GM23338 (cell line): ENCODE data around the gene KAZN. TPM values are rescaled to one million over a fixed set of nuclear protein-coding genes. Genes with fewer than 3 reads are reported as not detected.

Experiments
- ATAC-seq: fragments of 200-7000 bp; cut with Tn5 transposase; 3 replicates; pipeline ENCODE4 v1.9.1; 2020
- DNase-seq: peaks from one replicate; pipeline ENCODE4 v3.0.0-alpha.2; 2015; ENCODE audit warnings: low spot score
- H2AFZ ChIP-seq: fragments of 200-600 bp; sonication (generic); 2 replicates; pipeline ENCODE4 v1.8.0; 2016; ENCODE audit warnings: antibody characterized with exemption, mild to moderate bottlenecking, moderate library complexity
- H3F3A ChIP-seq: fragments of 200-600 bp; sonication (generic); replicated peaks from 2 replicates; pipeline ENCODE4 v1.8.0; 2017; ENCODE audit warnings: antibody characterized with exemption, mixed run types, low read depth
- H3K27ac ChIP-seq: fragments of 200-600 bp; sonication (generic); 2 replicates; pipeline ENCODE4 v1.6.1; 2016; ENCODE audit warnings: low read depth
- H3K27me3 ChIP-seq: fragments of 200-600 bp; sonication (generic); 2 replicates; pipeline ENCODE4 v1.8.0; 2016; ENCODE audit warnings: mild to moderate bottlenecking, mixed run types, moderate library complexity; ENCODE audit not compliant: insufficient read depth
- H3K36me3 ChIP-seq: fragments of 200-600 bp; sonication (generic); 2 replicates; pipeline ENCODE4 v1.8.0; 2016; ENCODE audit warnings: mild to moderate bottlenecking; ENCODE audit not compliant: insufficient read depth
- H3K4me1 ChIP-seq: fragments of 200-600 bp; sonication (generic); 2 replicates; pipeline ENCODE4 v1.8.0; 2016; ENCODE audit warnings: mild to moderate bottlenecking, moderate library complexity; ENCODE audit not compliant: insufficient read depth
- H3K4me2 ChIP-seq: fragments of 200-600 bp; sonication (generic); 2 replicates; pipeline ENCODE4 v1.7.1; 2017; ENCODE audit warnings: mixed run types
- H3K4me3 ChIP-seq: fragments of 200-600 bp; sonication (generic); 2 replicates; pipeline ENCODE4 v1.6.1; 2016; ENCODE audit warnings: mixed run types
- H3K79me2 ChIP-seq: fragments of 200-600 bp; sonication (generic); replicated peaks from 2 replicates; pipeline ENCODE4 v1.8.0; 2017; ENCODE audit warnings: mild to moderate bottlenecking; ENCODE audit not compliant: insufficient read depth
- H3K9me2 ChIP-seq: fragments of 200-600 bp; sonication (generic); 2 replicates; pipeline ENCODE4 v1.8.0; 2017; ENCODE audit not compliant: insufficient read depth
- H4K20me1 ChIP-seq: fragments of 200-600 bp; sonication (generic); replicated peaks from 2 replicates; pipeline ENCODE4 v1.8.0; 2017; ENCODE audit warnings: mild to moderate bottlenecking; ENCODE audit not compliant: insufficient read depth
- H3K27ac Mint-ChIP-seq: 2 replicates; pipeline ENCODE4 v1.8.0; 2020; ENCODE audit warnings: inconsistent platforms, mild to moderate bottlenecking, moderate library complexity, mixed read lengths
- H3K27me3 Mint-ChIP-seq: 3 replicates; pipeline ENCODE4 v1.8.0; 2022; ENCODE audit warnings: low read depth, mild to moderate bottlenecking, moderate library complexity, mixed read lengths, inconsistent platforms; ENCODE audit not compliant: insufficient read depth, poor library complexity
- H3K36me3 Mint-ChIP-seq: 3 replicates; pipeline ENCODE4 v1.8.0; 2021; ENCODE audit warnings: low read depth, mild to moderate bottlenecking, inconsistent platforms, moderate library complexity, mixed read lengths
- H3K4me1 Mint-ChIP-seq: 3 replicates; pipeline ENCODE4 v1.8.0; 2020; ENCODE audit warnings: mild to moderate bottlenecking, inconsistent platforms, mixed read lengths
- H3K4me3 Mint-ChIP-seq: 3 replicates; pipeline ENCODE4 v1.8.0; 2021; ENCODE audit warnings: moderate library complexity, mild to moderate bottlenecking, inconsistent platforms, mixed read lengths
- H3K9me3 Mint-ChIP-seq: 3 replicates; pipeline ENCODE4 v1.8.0; 2020; ENCODE audit warnings: moderate library complexity, mild to moderate bottlenecking, inconsistent platforms, mixed read lengths
- JUNB ChIP-seq: IDR thresholded peaks from one replicate; pipeline ENCODE4 v1.6.1; 2016; ENCODE audit warnings: antibody characterized with exemption; ENCODE audit not compliant: unreplicated experiment
- NANOG ChIP-seq: IDR thresholded peaks from 2 replicates; pipeline ENCODE4 v1.6.1; 2016; ENCODE audit warnings: antibody characterized with exemption, borderline replicate concordance
- POLR2AphosphoS5 ChIP-seq: IDR thresholded peaks from 2 replicates; pipeline ENCODE4 v1.6.1; 2016; ENCODE audit warnings: antibody characterized with exemption, low read depth
- ZNF462 ChIP-seq: fragments of 250-450 bp; sonication (Bioruptor Pico); IDR thresholded peaks from 2 replicates; pipeline ENCODE4 v1.5.0; 2020; ENCODE audit warnings: mild to moderate bottlenecking, moderate library complexity
- polyA plus RNA-seq: library from polyadenylated mRNA; unstranded; fragments of >200 nt; fragmentation: Nextera tagmentation; extraction: Ambion mirVana; gene quantifications from 2 replicates; pipeline ENCODE4 v1.2.1, GENCODE V29; 2016
- total RNA-seq: library from RNA; depleted of rRNA; stranded (reverse); fragments of >200 nt; shearing (Covaris generic); gene quantifications from 2 replicates; pipeline ENCODE4 v1.2.3, GENCODE V29; 2014
- TF ChIP-seq, protein P1 (sequence below), 2 experiments: fragments of 200-600 bp in 1 of 2; sonication (generic) in 1 of 2; conservative IDR thresholded peaks; 2 replicates each; pipeline versions ENCODE4 v1.5.1 to v1.6.1; 2016 to 2017; ENCODE audit warnings: antibody characterized with exemption in 2 of 2, low read depth in 2 of 2, mild to moderate bottlenecking in 2 of 2, moderate library complexity in 1 of 2

Gene KAZN
- total and polyA plus RNA-seq, 2 experiments from 2014 or later, result 9.9 to 15.0 TPM

DNA sequence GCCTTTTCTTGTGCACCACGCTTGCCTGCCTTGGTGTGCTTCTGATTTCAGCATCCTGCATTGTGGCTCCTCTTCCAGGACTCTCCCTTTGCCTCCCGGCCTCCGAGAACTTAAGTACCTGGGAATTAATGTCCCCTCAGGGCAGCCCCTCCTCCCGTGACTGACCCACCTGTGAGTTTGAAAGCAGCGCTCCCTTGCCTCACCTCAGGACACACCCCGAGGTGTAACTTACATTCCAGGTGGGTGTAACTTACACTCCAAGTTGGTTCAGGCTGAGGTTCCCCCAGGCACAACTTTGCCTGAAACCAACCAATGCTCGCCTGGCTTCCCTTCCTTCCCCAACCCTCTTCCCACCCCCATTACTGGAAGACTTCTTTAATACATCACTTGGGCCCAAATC, 161.4 kb downstream of the KAZN start:
- Mint-ChIP-seq H3K36me3 (no peaks in the 10 kb centered on the region; the same call in 2 of the 3 replicates), H3K4me3 (no peak overlapping the region), H3K27ac (no peak overlapping the region), H3K27me3 (peaks cover 17% of the 10 kb centered on the region), H3K9me3 (no peaks in the 10 kb centered on the region; the same call in 2 of the 3 replicates), H3K4me1 (peaks cover 50% of the 10 kb centered on the region)
- Histone ChIP-seq H3K27me3 (no peaks in the 10 kb centered on the region), H3K4me2 (no peak overlapping the region), H3K4me3 (no peak overlapping the region), H3K36me3 (no peaks in the 10 kb centered on the region), H3K9me2 (no peaks in the 10 kb centered on the region), H2AFZ (no peak overlapping the region), H3K79me2 (peaks cover 11% of the 10 kb centered on the region; the same call in 1 of the 2 replicates), H3K4me1 (peaks cover 45% of the 10 kb centered on the region), H3F3A (no peaks in the 10 kb centered on the region), H4K20me1 (no peaks in the 10 kb centered on the region), H3K27ac (no peak overlapping the region)
- TF ChIP-seq POLR2AphosphoS5, result no peak
- no peak for TF ChIP-seq NANOG
- no peak for TF ChIP-seq ZNF462 (CRISPR knock-in tag)
- TF ChIP-seq JUNB, result no peak
- TF ChIP-seq, protein P1, sequence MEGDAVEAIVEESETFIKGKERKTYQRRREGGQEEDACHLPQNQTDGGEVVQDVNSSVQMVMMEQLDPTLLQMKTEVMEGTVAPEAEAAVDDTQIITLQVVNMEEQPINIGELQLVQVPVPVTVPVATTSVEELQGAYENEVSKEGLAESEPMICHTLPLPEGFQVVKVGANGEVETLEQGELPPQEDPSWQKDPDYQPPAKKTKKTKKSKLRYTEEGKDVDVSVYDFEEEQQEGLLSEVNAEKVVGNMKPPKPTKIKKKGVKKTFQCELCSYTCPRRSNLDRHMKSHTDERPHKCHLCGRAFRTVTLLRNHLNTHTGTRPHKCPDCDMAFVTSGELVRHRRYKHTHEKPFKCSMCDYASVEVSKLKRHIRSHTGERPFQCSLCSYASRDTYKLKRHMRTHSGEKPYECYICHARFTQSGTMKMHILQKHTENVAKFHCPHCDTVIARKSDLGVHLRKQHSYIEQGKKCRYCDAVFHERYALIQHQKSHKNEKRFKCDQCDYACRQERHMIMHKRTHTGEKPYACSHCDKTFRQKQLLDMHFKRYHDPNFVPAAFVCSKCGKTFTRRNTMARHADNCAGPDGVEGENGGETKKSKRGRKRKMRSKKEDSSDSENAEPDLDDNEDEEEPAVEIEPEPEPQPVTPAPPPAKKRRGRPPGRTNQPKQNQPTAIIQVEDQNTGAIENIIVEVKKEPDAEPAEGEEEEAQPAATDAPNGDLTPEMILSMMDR (conservative IDR thresholded peaks at IDR 0.05; ENCODE audit: low read depth in 2 of 2), result no peak
- ATAC-seq, result no peak
- no peak for DNase-seq
